Mammary epithelial cell (primary cell): Measurements from ENCODE around the gene ENPEP.

Source experiments
- EZH2 ChIP-seq: IDR thresholded peaks from 2 replicates; pipeline ENCODE4 v1.6.1; 2012; ENCODE audit warnings: low read length, inconsistent platforms, borderline replicate concordance
- TF ChIP-seq, protein P1 (sequence below), 2 donors: IDR thresholded peaks in 1 of 2; conservative IDR thresholded peaks in 1 of 2; 2 replicates each; pipeline ENCODE4 v1.5.1; 2011 to 2012; ENCODE audit warnings: inconsistent platforms in 2 of 2, low read length in 2 of 2, mild to moderate bottlenecking in 2 of 2, control low read depth in 1 of 2, low read depth in 1 of 2; ENCODE audit not compliant: insufficient read depth in 1 of 2; ENCODE audit errors: extremely low read depth in 1 of 2

DNA sequence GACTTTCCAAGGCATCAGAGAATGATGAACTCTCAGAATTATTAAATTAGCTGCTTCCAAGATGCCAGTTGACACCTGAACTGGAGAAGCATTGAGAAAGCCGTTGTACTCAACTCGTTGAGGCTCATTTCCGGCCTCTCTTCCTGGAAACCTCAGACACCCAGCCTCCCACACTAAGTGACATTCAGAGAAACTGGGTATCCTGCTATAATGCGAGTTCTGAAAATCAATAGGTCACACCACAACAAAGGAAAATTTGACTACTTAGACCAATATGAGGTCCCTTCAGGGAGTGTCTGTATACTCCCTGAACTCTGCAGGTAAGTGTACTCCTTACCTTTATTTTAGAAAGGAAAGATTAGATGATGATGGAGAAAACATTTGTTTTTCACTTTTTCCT is 51.2 kb downstream of the ENPEP start:
- TF ChIP-seq, protein P1, sequence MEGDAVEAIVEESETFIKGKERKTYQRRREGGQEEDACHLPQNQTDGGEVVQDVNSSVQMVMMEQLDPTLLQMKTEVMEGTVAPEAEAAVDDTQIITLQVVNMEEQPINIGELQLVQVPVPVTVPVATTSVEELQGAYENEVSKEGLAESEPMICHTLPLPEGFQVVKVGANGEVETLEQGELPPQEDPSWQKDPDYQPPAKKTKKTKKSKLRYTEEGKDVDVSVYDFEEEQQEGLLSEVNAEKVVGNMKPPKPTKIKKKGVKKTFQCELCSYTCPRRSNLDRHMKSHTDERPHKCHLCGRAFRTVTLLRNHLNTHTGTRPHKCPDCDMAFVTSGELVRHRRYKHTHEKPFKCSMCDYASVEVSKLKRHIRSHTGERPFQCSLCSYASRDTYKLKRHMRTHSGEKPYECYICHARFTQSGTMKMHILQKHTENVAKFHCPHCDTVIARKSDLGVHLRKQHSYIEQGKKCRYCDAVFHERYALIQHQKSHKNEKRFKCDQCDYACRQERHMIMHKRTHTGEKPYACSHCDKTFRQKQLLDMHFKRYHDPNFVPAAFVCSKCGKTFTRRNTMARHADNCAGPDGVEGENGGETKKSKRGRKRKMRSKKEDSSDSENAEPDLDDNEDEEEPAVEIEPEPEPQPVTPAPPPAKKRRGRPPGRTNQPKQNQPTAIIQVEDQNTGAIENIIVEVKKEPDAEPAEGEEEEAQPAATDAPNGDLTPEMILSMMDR (conservative IDR thresholded peaks at IDR 0.05 in 1 of 2, IDR thresholded peaks at IDR 0.05 in 1 of 2; ENCODE audit: extremely low read depth in 1 of 2, insufficient read depth in 1 of 2, low read depth in 1 of 2, low read length in 2 of 2) = no peak
- TF ChIP-seq EZH2 = no peak
